ENCODE data around the gene DPP6. TPM values are rescaled to one million over a fixed set of nuclear protein-coding genes. Genes with fewer than 3 reads are reported as not detected.

DPP6 gene
- polyA plus RNA-seq, 1 of the 3 experiments (the other 2 are of a cell fraction): not detected

DNA sequence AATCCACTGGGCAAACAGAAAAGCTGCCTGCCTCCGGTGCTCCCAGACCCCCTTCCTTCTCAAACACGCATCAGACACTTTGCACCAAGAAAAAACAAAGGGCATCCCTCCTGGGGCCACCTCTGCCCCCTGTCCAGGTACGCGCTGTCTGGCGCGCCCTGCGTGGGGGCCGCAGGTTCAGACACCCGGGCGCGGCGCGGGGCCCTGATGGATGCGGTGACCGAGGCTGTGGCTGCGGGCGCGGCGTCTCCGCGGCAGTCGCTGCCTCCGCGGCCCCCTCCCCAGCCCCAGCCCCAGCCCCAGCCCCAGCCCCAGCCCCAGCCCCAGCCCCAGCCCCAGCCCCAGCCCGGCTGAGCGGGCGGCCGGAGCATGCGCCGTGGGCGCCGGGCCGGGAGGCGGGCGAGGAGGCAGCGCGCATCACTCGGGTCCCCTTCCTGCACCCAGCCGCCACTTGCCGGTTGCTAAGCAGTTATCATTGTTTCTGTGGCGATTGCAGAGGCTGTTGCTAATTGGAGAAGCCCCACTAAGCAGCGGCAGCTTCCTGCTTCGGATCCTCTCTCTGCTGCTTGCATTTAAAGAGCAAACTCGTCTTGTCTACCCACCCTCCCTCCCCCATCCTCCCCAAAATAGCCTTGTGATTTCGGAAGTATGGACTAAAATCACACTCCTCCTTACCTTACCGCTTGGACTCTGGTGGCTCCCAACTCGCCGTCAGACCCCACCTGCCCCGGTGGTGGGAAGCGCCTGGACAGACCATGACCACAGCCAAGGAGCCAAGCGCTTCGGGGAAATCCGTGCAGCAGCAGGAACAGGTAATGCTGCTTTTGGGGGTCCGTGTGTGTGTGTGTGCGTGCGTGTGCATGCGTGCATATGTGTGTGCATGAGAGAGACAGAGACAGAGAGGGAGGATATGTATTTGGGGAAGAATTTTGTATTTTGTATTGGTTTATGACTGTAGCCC, 252.8 kb downstream of the DPP6 start:
- Histone ChIP-seq H3K4me2 (no peak overlapping the region), H3K9ac (no peak overlapping the region), H3K9me3 (no peaks in the 10 kb centered on the region), H3K79me2 (ENCODE audit: insufficient read depth) (no peaks in the 10 kb centered on the region), H3K4me1 (ENCODE audit: control insufficient read depth in 1 of 2, insufficient read depth in 2 of 2, low read depth in 1 of 2, low read length in 1 of 2) (peaks cover 0 to 18% of the 10 kb centered on the region in 2 experiments; a peak in 2 of 4 replicates), H4K20me1 (ENCODE audit: insufficient read depth) (no peaks in the 10 kb centered on the region), H3K36me3 (replicated peaks in 1 of 2; ENCODE audit: control insufficient read depth in 1 of 2, insufficient read depth in 2 of 2, low read length in 1 of 2) (no peaks in the 10 kb centered on the region), H2AFZ (ENCODE audit: low read depth) (no peak overlapping the region), H3K4me3 (ENCODE audit: low read depth in 2 of 2, low read length in 1 of 2) (peak overlapping the region in 1 of 2 experiments; percentile 43; a peak in 2 of 4 replicates), H3K27ac (ENCODE audit: low read depth in 2 of 2, low read length in 1 of 2) (peak overlapping the region in 1 of 2 experiments; percentile 65; a peak in 2 of 4 replicates), H3F3A (replicated peaks; ENCODE audit: insufficient read depth) (no peaks in the 10 kb centered on the region), H3K27me3 (ENCODE audit: insufficient read depth) (no peaks in the 10 kb centered on the region), H3K9me2 (no peaks in the 10 kb centered on the region)
- TF ChIP-seq GATA2 (CRISPR knock-in tag; IDR thresholded peaks at IDR 0.05) (peak; percentile 40; the same call in 1 of the 2 replicates), SIN3A (IDR thresholded peaks at IDR 0.05; ENCODE audit: borderline replicate concordance, low read depth, low read length) (no peak), CHD2 (IDR thresholded peaks at IDR 0.05; ENCODE audit: low read length, partially characterized antibody) (no peak), USF2 (IDR thresholded peaks at IDR 0.05; ENCODE audit: borderline replicate concordance, low read depth, low read length) (no peak), FOXM1 (IDR thresholded peaks at IDR 0.05; ENCODE audit: low read depth) (no peak), NRF1 (IDR thresholded peaks at IDR 0.05; ENCODE audit: low read depth, low read length) (peak; percentile 61), RFX5 (IDR thresholded peaks at IDR 0.05; ENCODE audit: low read length) (peak; percentile 48; the same call in 1 of the 2 replicates), TCF12 (IDR thresholded peaks at IDR 0.05) (no peak)
- DNase-seq: peak; percentile 98
- CTCF ChIA-PET: interaction anchor here (0.7 to 2.1 kb wide), 3 partner anchors 9 to 35 kb away, joined by 3 to 6 read pairs (median 4); no protein-coding TSS in a partner anchor
- POLR2A ChIA-PET: interaction anchor here (2.3 kb wide), 1 partner anchor 9 kb away, joined by 6 read pairs; no protein-coding TSS in a partner anchor
- 16% methylated on average over 32 of the region's 57 CpGs for WGBS (ENCODE audit: low lambda C conversion rate)

DNA sequence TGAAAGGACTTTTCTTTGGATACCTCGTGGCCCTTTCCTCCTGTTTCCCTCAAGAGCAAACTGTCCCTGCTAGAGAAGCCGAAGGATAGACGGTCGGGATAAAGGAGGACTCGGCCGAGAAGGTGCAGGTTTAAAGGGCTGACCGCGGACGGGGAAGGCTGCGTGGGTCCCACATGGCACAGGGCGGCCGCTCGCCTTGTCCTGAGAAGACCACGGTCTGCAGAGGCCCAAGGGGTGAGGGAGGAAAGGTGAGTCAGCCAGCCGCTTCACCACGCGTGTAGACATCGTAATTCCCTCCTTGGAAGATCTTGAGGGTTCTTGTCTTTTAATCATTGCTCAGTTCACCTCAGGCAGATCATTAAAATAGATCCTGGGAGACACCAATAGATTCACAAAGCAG, 253.8 kb downstream of the DPP6 start:
- Histone ChIP-seq H3K9ac (no peak overlapping the region), H3K9me3 (no peaks in the 10 kb centered on the region), H3K27ac (ENCODE audit: low read depth in 2 of 2, low read length in 1 of 2) (no peak overlapping the region), H3K4me3 (ENCODE audit: low read depth in 2 of 2, low read length in 1 of 2) (no peak overlapping the region; a peak in 1 of 4 replicates), H3K27me3 (ENCODE audit: insufficient read depth) (no peaks in the 10 kb centered on the region), H3K4me1 (ENCODE audit: control insufficient read depth in 1 of 2, insufficient read depth in 2 of 2, low read depth in 1 of 2, low read length in 1 of 2) (peaks cover 0 to 18% of the 10 kb centered on the region in 2 experiments; a peak in 2 of 4 replicates), H3K4me2 (no peak overlapping the region), H3K36me3 (replicated peaks in 1 of 2; ENCODE audit: control insufficient read depth in 1 of 2, insufficient read depth in 2 of 2, low read length in 1 of 2) (no peaks in the 10 kb centered on the region), H3K79me2 (ENCODE audit: insufficient read depth) (no peaks in the 10 kb centered on the region), H4K20me1 (ENCODE audit: insufficient read depth) (no peaks in the 10 kb centered on the region), H3K9me2 (no peaks in the 10 kb centered on the region), H3F3A (replicated peaks; ENCODE audit: insufficient read depth) (no peaks in the 10 kb centered on the region), H2AFZ (ENCODE audit: low read depth) (no peak overlapping the region)
- DNase-seq: no peak
- no peak for TF ChIP-seq FOSL2 (IDR thresholded peaks at IDR 0.05; ENCODE audit: borderline replicate concordance, low read depth)
- TF ChIP-seq, protein P1, sequence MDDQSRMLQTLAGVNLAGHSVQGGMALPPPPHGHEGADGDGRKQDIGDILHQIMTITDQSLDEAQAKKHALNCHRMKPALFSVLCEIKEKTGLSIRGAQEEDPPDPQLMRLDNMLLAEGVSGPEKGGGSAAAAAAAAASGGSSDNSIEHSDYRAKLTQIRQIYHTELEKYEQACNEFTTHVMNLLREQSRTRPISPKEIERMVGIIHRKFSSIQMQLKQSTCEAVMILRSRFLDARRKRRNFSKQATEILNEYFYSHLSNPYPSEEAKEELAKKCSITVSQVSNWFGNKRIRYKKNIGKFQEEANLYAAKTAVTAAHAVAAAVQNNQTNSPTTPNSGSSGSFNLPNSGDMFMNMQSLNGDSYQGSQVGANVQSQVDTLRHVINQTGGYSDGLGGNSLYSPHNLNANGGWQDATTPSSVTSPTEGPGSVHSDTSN (IDR thresholded peaks at IDR 0.05): no peak
- TF ChIP-seq GATA2 (CRISPR knock-in tag; IDR thresholded peaks at IDR 0.05): no peak
- no peak for TF ChIP-seq EZH2phosphoT487 (IDR thresholded peaks at IDR 0.05; ENCODE audit: borderline replicate concordance, low read depth)
- TF ChIP-seq TEAD4 (IDR thresholded peaks at IDR 0.05; ENCODE audit: borderline replicate concordance, insufficient read depth): no peak
- TF ChIP-seq, protein P2, sequence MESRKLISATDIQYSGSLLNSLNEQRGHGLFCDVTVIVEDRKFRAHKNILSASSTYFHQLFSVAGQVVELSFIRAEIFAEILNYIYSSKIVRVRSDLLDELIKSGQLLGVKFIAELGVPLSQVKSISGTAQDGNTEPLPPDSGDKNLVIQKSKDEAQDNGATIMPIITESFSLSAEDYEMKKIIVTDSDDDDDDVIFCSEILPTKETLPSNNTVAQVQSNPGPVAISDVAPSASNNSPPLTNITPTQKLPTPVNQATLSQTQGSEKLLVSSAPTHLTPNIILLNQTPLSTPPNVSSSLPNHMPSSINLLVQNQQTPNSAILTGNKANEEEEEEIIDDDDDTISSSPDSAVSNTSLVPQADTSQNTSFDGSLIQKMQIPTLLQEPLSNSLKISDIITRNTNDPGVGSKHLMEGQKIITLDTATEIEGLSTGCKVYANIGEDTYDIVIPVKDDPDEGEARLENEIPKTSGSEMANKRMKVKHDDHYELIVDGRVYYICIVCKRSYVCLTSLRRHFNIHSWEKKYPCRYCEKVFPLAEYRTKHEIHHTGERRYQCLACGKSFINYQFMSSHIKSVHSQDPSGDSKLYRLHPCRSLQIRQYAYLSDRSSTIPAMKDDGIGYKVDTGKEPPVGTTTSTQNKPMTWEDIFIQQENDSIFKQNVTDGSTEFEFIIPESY (IDR thresholded peaks at IDR 0.05; ENCODE audit: borderline replicate concordance, low read depth): no peak
- no peak for TF ChIP-seq FOXM1 (IDR thresholded peaks at IDR 0.05; ENCODE audit: low read depth)
- ChIA-PET POLR2A (interaction anchor here (2.3 kb wide), 1 partner anchor 8 kb away, joined by 6 read pairs; no protein-coding TSS in a partner anchor), CTCF (interaction anchor here (1.0 to 1.5 kb wide), 3 partner anchors 17 to 34 kb away, joined by 3 read pairs; no protein-coding TSS in a partner anchor)
- 59% methylated on average over 18 of the region's 18 CpGs for WGBS (ENCODE audit: low lambda C conversion rate)
